IMR-90 (cell line): ENCODE measurements around the gene GSG1L. TPM values are rescaled to one million over a fixed set of nuclear protein-coding genes. Genes with fewer than 3 reads are reported as not detected.

Source experiments
- ATAC-seq: fragments of 200-7000 bp; cut with Tn5 transposase; 2 replicates; pipeline ENCODE4 v1.9.1; 2020; ENCODE audit warnings: low read depth, mild to moderate bottlenecking, moderate library complexity
- BruUV-seq: library from RNA; stranded (reverse); fragments of 400-500 nt; replicated peaks from 2 replicates; lab custom pipeline; 2021; lab: Mats Ljungman, UMichigan
- CTCF ChIA-PET: fragments of 300-600 bp; formaldehyde crosslinking; extraction: SDS; loops from one replicate; lab custom pipeline; 2021; ENCODE audit warnings: antibody characterized with exemption; lab: Yijun Ruan, JAX
- POLR2A ChIA-PET: fragments of 300-600 bp; sonication (Branson Sonifier 250); formaldehyde crosslinking; loops from one replicate; lab custom pipeline; 2022; ENCODE audit warnings: antibody characterized with exemption; ENCODE audit not compliant: unreplicated experiment; lab: Charles Lee
- DNase-seq: peaks from one replicate; pipeline ENCODE4 v3.0.0; 2013
- H2AFZ ChIP-seq: replicated peaks from 2 replicates; pipeline ENCODE3; 2013; ENCODE audit warnings: low read length, mild to moderate bottlenecking; ENCODE audit not compliant: poor library complexity
- H2AK5ac ChIP-seq: 2 replicates; pipeline ENCODE4 v1.6.1; 2013; ENCODE audit warnings: low read depth, low read length, inconsistent platforms
- H2AK9ac ChIP-seq: replicated peaks from 2 replicates; pipeline ENCODE3; 2013; ENCODE audit warnings: mild to moderate bottlenecking, low read depth, low read length, moderate library complexity; ENCODE audit not compliant: poor library complexity
- H2BK120ac ChIP-seq: 2 replicates; pipeline ENCODE4 v1.6.1; 2013; ENCODE audit warnings: low read depth, low read length, inconsistent platforms
- H2BK15ac ChIP-seq: 3 replicates; pipeline ENCODE4 v1.6.1; 2013; ENCODE audit warnings: low read depth, low read length, inconsistent platforms
- H2BK20ac ChIP-seq: 2 replicates; pipeline ENCODE4 v1.6.1; 2013; ENCODE audit warnings: low read depth, mild to moderate bottlenecking, inconsistent platforms, low read length, moderate library complexity
- H2BK5ac ChIP-seq: 2 replicates; pipeline ENCODE4 v1.6.1; 2013; ENCODE audit warnings: mild to moderate bottlenecking, low read depth, low read length, inconsistent platforms; ENCODE audit not compliant: poor library complexity, severe bottlenecking
- H3K14ac ChIP-seq: replicated peaks from 2 replicates; pipeline ENCODE4 v1.6.1; 2013; ENCODE audit warnings: low read depth, low read length, inconsistent platforms
- H3K18ac ChIP-seq: 2 replicates; pipeline ENCODE4 v1.6.1; 2013; ENCODE audit warnings: low read depth, low read length, control low read depth
- H3K23ac ChIP-seq: 2 replicates; pipeline ENCODE4 v1.6.1; 2013; ENCODE audit warnings: low read depth, low read length, inconsistent platforms
- H3K27ac ChIP-seq: 2 replicates; pipeline ENCODE4 v1.5.1; 2013; ENCODE audit warnings: mild to moderate bottlenecking, control low read depth, low read length; ENCODE audit not compliant: insufficient read depth
- H3K27me3 ChIP-seq: 2 replicates; pipeline ENCODE4 v1.6.1; 2013; ENCODE audit warnings: low read length; ENCODE audit not compliant: control insufficient read depth, insufficient read depth
- H3K36me3 ChIP-seq: 2 replicates; pipeline ENCODE4 v1.6.1; 2013; ENCODE audit warnings: low read length, mixed read lengths; ENCODE audit not compliant: control insufficient read depth, insufficient read depth
- H3K4ac ChIP-seq: 2 replicates; pipeline ENCODE4 v1.6.1; 2013; ENCODE audit warnings: low read depth, low read length, inconsistent platforms
- H3K4me1 ChIP-seq: 2 replicates; pipeline ENCODE4 v1.6.1; 2013; ENCODE audit warnings: low read length, mixed read lengths; ENCODE audit not compliant: control insufficient read depth, insufficient read depth
- H3K4me2 ChIP-seq: 2 replicates; pipeline ENCODE4 v1.6.1; 2013; ENCODE audit warnings: low read depth, mild to moderate bottlenecking, control low read depth, low read length, moderate library complexity
- H3K4me3 ChIP-seq: 2 replicates; pipeline ENCODE4 v1.5.1; 2013; ENCODE audit warnings: low read depth, mild to moderate bottlenecking, control low read depth, low read length, moderate library complexity; ENCODE audit not compliant: insufficient read depth
- H3K56ac ChIP-seq: 2 replicates; pipeline ENCODE4 v1.6.1; 2013; ENCODE audit warnings: low read length, inconsistent platforms; ENCODE audit not compliant: insufficient read depth; ENCODE audit errors: extremely low read depth
- H3K79me1 ChIP-seq, 2 experiments: 2 replicates each; pipeline ENCODE4 v1.6.1; 2013; ENCODE audit warnings: low read length in 2 of 2, inconsistent platforms in 1 of 2, low read depth in 1 of 2
- H3K9ac ChIP-seq: 2 replicates; pipeline ENCODE4 v1.6.1; 2013; ENCODE audit warnings: low read depth, low read length, control low read depth
- H3K9me1 ChIP-seq: 2 replicates; pipeline ENCODE4 v1.6.1; 2013; ENCODE audit warnings: low read length, inconsistent platforms; ENCODE audit not compliant: insufficient read depth
- H3K9me3 ChIP-seq: 2 replicates; pipeline ENCODE4 v1.6.1; 2013; ENCODE audit warnings: low read length; ENCODE audit not compliant: control insufficient read depth, insufficient read depth
- H4K20me1 ChIP-seq: 2 replicates; pipeline ENCODE4 v1.6.1; 2013; ENCODE audit warnings: low read length, inconsistent platforms; ENCODE audit not compliant: insufficient read depth
- H4K5ac ChIP-seq: 2 replicates; pipeline ENCODE4 v1.6.1; 2013; ENCODE audit warnings: mild to moderate bottlenecking, low read depth, low read length, control low read depth
- H4K8ac ChIP-seq, 2 experiments: 2 replicates each; pipeline ENCODE4 v1.6.1; 2013; ENCODE audit warnings: low read depth in 2 of 2, low read length in 2 of 2, control low read depth in 1 of 2, inconsistent platforms in 1 of 2
- H4K91ac ChIP-seq: 2 replicates; pipeline ENCODE4 v1.6.1; 2013; ENCODE audit warnings: low read depth, low read length, inconsistent platforms; ENCODE audit not compliant: insufficient read depth
- BHLHE40 ChIP-seq: fragments of 150-350 bp; IDR thresholded peaks from 2 replicates; pipeline ENCODE4 v1.6.1; 2016; ENCODE audit warnings: mild to moderate bottlenecking, low read depth, low read length
- CEBPB ChIP-seq: IDR thresholded peaks from 2 replicates; pipeline ENCODE4 v1.6.1; 2012; ENCODE audit warnings: low read depth, low read length, improper control_type of control experiment
- CHD1 ChIP-seq: IDR thresholded peaks from 2 replicates; pipeline ENCODE4 v1.6.1; 2012; ENCODE audit warnings: low read depth, low read length, improper control_type of control experiment
- FOS ChIP-seq: fragments of 150-350 bp; IDR thresholded peaks from 2 replicates; pipeline ENCODE4 v1.6.1; 2016; ENCODE audit warnings: low read depth, low read length
- MAFK ChIP-seq: IDR thresholded peaks from 2 replicates; pipeline ENCODE4 v1.6.1; 2012; ENCODE audit warnings: low read depth, low read length, improper control_type of control experiment
- MAZ ChIP-seq: IDR thresholded peaks from 2 replicates; pipeline ENCODE4 v1.6.1; 2012; ENCODE audit warnings: low read depth, mild to moderate bottlenecking, low read length, improper control_type of control experiment, moderate library complexity, borderline replicate concordance
- MXI1 ChIP-seq: IDR thresholded peaks from 2 replicates; pipeline ENCODE4 v1.6.1; 2012; ENCODE audit warnings: low read depth, mild to moderate bottlenecking, low read length, moderate library complexity, borderline replicate concordance
- NFE2L2 ChIP-seq: fragments of 150-350 bp; IDR thresholded peaks from 2 replicates; pipeline ENCODE4 v1.6.1; 2016; ENCODE audit warnings: low read depth, mild to moderate bottlenecking, low read length
- POLR2A ChIP-seq: IDR thresholded peaks from 2 replicates; pipeline ENCODE4 v1.6.1; 2012; ENCODE audit warnings: mild to moderate bottlenecking, low read depth, low read length
- RAD21 ChIP-seq: IDR thresholded peaks from 2 replicates; pipeline ENCODE4 v1.6.1; 2012; ENCODE audit warnings: low read length, improper control_type of control experiment
- RCOR1 ChIP-seq: IDR thresholded peaks from 2 replicates; pipeline ENCODE4 v1.6.1; 2012; ENCODE audit warnings: mild to moderate bottlenecking, low read length, improper control_type of control experiment; ENCODE audit not compliant: insufficient replicate concordance
- SMC3 ChIP-seq: fragments of 150-350 bp; IDR thresholded peaks from 2 replicates; pipeline ENCODE4 v1.6.1; 2016; ENCODE audit warnings: low read depth, mild to moderate bottlenecking, antibody characterized with exemption, low read length, moderate library complexity
- USF2 ChIP-seq: fragments of 150-350 bp; IDR thresholded peaks from 2 replicates; pipeline ENCODE4 v1.6.1; 2017; ENCODE audit warnings: mild to moderate bottlenecking, antibody characterized with exemption, low read length, low read depth
- WGBS, 2 experiments: methylation state at CpG; one replicate each; pipeline versions ENCODE4 v1.1.5 to v1.1.7; 2013; ENCODE audit warnings: missing lambda C conversion rate in 2 of 2; ENCODE audit not compliant: insufficient read length in 1 of 2; ENCODE audit errors: extremely low coverage in 2 of 2; 5-methylcytosine and 5-hydroxymethylcytosine counted together
- dilution Hi-C: fragments of 300-500 bp; cut with HindIII; formaldehyde crosslinking; loops from one replicate; pipeline ENCODE4 v1.14.3; 2018; ENCODE audit warnings: low sequenced_read_pairs; ENCODE audit not compliant: unreplicated experiment
- in situ Hi-C: fragments of 300-500 bp; cut with MboI; formaldehyde crosslinking; loops from 3 replicates; pipeline ENCODE4 v1.14.3; 2019; ENCODE audit warnings: low sequenced_read_pairs, inconsistent platforms, mixed read lengths
- intact Hi-C: fragments of 100-400 bp; cut with micrococcal nuclease; formaldehyde crosslinking; loops from 2 replicates; pipeline ENCODE4 v1.10.0; 2022
- polyA plus RNA-seq, 3 experiments: library from polyadenylated mRNA; depleted of rRNA; stranded (reverse); fragments of >200 nt; gene quantifications; 2 replicates each; pipeline ENCODE4 v1.2.3, GENCODE V29; 2012; ENCODE audit warnings: low replicate concordance in 1 of 3
- total RNA-seq: library from RNA; depleted of rRNA; stranded (reverse); fragments of >200 nt; gene quantifications from 2 replicates; pipeline ENCODE4 v1.2.3, GENCODE V29; 2012
- TF ChIP-seq, protein P1 (sequence below): conservative IDR thresholded peaks from 2 replicates; pipeline ENCODE4 v1.5.1; 2012; ENCODE audit warnings: mild to moderate bottlenecking, low read depth, low read length, improper control_type of control experiment
- TF ChIP-seq, protein P2 (sequence below): fragments of 150-350 bp; IDR thresholded peaks from 2 replicates; pipeline ENCODE4 v1.6.1; 2016; ENCODE audit warnings: low read depth, mild to moderate bottlenecking, low read length, moderate library complexity, borderline replicate concordance

The GSG1L gene
- total and polyA plus RNA-seq, 2 of the 4 experiments (the other 2 are of a cell fraction) = not detected

GRCh38 chr16:27805828-27806351 is 257.6 kb downstream of the GSG1L start:
- H4K8ac ChIP-seq = no peak overlapping the region
- H2BK5ac ChIP-seq = no peak overlapping the region
- peaks cover 26% of the 10 kb centered on the region for H3K27me3 ChIP-seq
- TF ChIP-seq BHLHE40 (no peak), CHD1 (no peak), SMC3 (no peak), CEBPB (no peak), POLR2A (no peak), RAD21 (no peak), RCOR1 (no peak), NFE2L2 (no peak), MAZ (no peak), MXI1 (no peak), USF2 (no peak), FOS (no peak), MAFK (no peak)
- TF ChIP-seq, protein P1, sequence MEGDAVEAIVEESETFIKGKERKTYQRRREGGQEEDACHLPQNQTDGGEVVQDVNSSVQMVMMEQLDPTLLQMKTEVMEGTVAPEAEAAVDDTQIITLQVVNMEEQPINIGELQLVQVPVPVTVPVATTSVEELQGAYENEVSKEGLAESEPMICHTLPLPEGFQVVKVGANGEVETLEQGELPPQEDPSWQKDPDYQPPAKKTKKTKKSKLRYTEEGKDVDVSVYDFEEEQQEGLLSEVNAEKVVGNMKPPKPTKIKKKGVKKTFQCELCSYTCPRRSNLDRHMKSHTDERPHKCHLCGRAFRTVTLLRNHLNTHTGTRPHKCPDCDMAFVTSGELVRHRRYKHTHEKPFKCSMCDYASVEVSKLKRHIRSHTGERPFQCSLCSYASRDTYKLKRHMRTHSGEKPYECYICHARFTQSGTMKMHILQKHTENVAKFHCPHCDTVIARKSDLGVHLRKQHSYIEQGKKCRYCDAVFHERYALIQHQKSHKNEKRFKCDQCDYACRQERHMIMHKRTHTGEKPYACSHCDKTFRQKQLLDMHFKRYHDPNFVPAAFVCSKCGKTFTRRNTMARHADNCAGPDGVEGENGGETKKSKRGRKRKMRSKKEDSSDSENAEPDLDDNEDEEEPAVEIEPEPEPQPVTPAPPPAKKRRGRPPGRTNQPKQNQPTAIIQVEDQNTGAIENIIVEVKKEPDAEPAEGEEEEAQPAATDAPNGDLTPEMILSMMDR = no peak
- TF ChIP-seq, protein P2, sequence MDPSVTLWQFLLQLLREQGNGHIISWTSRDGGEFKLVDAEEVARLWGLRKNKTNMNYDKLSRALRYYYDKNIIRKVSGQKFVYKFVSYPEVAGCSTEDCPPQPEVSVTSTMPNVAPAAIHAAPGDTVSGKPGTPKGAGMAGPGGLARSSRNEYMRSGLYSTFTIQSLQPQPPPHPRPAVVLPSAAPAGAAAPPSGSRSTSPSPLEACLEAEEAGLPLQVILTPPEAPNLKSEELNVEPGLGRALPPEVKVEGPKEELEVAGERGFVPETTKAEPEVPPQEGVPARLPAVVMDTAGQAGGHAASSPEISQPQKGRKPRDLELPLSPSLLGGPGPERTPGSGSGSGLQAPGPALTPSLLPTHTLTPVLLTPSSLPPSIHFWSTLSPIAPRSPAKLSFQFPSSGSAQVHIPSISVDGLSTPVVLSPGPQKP = no peak
- intact Hi-C loops (no loop called here), in situ Hi-C loops (no loop called here), dilution Hi-C loops (no loop called here)
- no peak overlapping the region for H2AFZ ChIP-seq
- no peak overlapping the region for H3K23ac ChIP-seq
- no peak overlapping the region for H3K27ac ChIP-seq
- no peak overlapping the region for H3K9ac ChIP-seq
- no peak overlapping the region for H3K18ac ChIP-seq
- no peak overlapping the region for H3K4ac ChIP-seq
- no peak overlapping the region for H4K91ac ChIP-seq
- H3K9me1 ChIP-seq = no peaks in the 10 kb centered on the region
- no peak overlapping the region for H3K4me2 ChIP-seq
- CTCF ChIA-PET = no interaction called here
- H2BK120ac ChIP-seq = no peak overlapping the region
- no peaks in the 10 kb centered on the region for H3K36me3 ChIP-seq
- POLR2A ChIA-PET = no interaction called here
- H3K56ac ChIP-seq = no peak overlapping the region
- no peaks in the 10 kb centered on the region for H3K79me1 ChIP-seq
- H2BK20ac ChIP-seq = no peak overlapping the region
- no peak overlapping the region for H2AK5ac ChIP-seq
- WGBS, 2 experiments = 26% methylated on average over 3 of the region's 5 CpGs; no CpG with 5 or more reads in 1 of the 2 experiments
- H2BK15ac ChIP-seq = no peak overlapping the region
- DNase-seq (no peak), ATAC-seq (no peak)
- H4K20me1 ChIP-seq = no peaks in the 10 kb centered on the region
- H3K4me1 ChIP-seq = no peaks in the 10 kb centered on the region
- H3K4me3 ChIP-seq = no peak overlapping the region
- no peak overlapping the region for H2AK9ac ChIP-seq
- no peak overlapping the region for H4K5ac ChIP-seq
- H3K14ac ChIP-seq = no peak overlapping the region
- no peaks in the 10 kb centered on the region for H3K9me3 ChIP-seq
- no TSS peak for BruUV-seq
